GM12801 (cell line): ENCODE measurements around the gene ARHGAP40.

Experiments
- TF ChIP-seq, protein P1 (sequence below): IDR thresholded peaks from one replicate; pipeline ENCODE4 v1.5.1; 2011; ENCODE audit warnings: control low read depth; ENCODE audit not compliant: insufficient read length; ENCODE audit errors: extremely low read depth

Gene ARHGAP40

DNA sequence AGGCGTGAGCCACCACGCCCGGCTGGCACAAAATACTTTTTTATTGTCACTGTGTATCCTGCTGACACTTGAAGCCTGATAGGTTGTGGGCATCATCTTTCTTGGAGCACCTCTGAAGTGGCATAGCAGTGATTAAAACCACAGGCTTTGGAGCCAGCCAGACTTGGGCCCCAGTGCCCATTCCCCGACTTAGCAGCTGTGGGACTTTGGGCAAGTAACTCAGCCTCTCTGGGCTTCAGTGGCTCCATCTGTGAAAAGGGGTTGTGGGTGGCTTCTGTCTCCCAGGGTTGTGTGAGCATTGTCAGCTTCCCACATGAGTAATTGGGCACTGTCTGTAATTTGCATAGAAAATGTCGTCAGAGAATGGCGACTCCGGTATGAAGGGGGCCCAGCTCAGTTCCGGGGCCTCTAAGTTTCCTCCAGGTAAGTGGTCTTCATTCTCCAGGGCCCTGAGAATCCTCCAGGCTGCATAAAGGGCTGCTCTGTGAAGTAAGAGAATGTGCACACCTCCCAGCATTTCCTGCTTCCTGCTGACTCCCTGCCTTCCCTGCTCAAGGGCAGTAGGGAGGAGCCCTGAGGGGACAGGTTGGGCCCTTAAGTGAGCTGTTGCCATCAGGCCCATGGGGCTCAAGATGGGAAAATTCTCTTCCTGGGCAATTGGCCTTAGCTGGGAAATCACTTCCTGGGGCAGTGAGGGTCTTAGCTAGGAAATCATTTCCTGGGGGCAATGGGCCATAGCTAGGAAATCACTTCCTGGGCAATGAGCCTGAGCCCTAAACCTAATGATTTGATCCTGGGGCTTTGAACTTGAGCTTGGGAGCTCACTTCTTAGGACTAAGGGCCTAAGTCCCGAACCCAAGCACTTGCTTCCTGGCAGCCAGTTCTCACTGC lies 27.2 kb downstream of the ARHGAP40 start:
- TF ChIP-seq, protein P1, sequence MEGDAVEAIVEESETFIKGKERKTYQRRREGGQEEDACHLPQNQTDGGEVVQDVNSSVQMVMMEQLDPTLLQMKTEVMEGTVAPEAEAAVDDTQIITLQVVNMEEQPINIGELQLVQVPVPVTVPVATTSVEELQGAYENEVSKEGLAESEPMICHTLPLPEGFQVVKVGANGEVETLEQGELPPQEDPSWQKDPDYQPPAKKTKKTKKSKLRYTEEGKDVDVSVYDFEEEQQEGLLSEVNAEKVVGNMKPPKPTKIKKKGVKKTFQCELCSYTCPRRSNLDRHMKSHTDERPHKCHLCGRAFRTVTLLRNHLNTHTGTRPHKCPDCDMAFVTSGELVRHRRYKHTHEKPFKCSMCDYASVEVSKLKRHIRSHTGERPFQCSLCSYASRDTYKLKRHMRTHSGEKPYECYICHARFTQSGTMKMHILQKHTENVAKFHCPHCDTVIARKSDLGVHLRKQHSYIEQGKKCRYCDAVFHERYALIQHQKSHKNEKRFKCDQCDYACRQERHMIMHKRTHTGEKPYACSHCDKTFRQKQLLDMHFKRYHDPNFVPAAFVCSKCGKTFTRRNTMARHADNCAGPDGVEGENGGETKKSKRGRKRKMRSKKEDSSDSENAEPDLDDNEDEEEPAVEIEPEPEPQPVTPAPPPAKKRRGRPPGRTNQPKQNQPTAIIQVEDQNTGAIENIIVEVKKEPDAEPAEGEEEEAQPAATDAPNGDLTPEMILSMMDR = no peak

DNA sequence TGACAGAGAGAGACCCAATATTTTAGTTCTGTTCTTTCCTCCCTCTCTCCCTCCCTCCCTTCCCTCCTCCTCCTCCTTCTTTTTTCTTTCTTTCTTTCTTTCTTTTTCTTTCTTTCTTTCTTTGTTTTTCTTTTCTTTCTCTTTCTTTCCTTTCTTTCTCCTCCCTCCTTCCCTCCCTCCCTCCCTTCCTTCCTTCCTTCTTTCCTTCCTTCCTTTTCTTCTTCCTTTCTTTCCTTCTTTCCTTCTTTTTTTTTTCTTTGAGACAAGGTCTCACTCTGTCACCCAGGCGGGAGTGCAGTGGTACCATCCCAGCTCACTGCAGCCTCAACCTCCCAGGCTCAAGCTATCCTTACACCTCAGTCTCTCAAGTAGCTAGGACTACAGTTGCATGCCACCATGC lies 28.4 kb downstream of the ARHGAP40 start:
- TF ChIP-seq, protein P1 = no peak

DNA sequence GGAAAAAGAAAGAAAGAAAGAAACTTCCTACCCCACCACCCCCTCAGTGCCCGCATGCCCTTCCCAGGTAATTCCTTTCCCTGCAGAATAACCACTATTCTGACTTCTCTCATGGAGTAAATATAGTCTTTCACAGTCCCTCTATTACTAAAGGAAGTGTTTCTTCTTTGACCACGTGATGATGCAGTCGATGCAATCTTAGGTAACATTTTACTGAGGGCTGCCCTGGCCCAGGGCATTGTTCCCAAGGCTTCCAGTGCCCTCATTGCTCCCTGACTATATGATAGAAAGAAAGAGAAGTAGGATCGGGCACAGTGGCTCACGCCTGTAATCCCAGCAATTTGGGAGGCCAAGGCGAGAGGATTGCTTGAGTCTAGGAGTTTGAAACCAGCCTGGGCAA lies 29.1 kb downstream of the ARHGAP40 start:
- TF ChIP-seq, protein P1 = no peak

DNA sequence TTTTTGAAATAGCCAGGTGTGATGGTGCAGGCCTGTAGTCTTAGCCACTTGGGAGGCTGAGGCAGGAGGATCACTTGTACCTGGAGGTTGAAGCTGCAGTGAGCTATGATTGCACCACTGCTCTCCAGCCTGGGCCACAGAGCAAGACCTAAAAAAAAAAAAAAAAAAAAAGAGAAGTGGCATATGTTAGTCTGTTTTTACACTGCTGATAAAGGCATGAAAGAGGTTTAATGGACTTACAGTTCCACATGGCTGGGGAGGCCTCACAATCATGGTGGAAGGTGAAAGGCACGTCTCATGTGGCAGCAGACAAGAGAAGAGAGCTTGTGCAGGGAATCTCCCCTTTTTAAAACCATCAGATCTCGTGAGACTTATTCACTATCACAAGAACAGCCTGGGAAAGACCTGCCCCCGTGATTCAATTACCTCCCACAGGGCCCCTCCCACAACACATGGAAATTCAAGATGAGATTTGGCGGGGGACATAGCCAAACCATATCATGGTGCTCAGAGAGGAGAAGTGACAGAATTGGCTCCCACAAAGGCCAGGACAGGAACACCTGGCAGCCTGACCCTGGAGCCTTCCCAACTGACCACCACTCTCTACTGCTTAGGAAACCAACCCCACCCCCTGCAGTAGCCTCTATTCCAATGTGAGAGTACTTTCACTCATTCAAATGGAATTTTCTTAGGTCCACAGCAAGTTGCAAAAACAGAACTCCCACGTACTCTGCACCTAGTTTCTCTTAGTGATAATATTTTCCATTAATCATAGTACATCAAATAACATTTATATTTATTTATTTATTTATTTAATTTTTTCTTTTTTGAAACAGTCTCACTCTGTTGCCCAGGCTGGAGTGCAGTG lies 29.8 kb downstream of the ARHGAP40 start:
- TF ChIP-seq, protein P1 = no peak

DNA sequence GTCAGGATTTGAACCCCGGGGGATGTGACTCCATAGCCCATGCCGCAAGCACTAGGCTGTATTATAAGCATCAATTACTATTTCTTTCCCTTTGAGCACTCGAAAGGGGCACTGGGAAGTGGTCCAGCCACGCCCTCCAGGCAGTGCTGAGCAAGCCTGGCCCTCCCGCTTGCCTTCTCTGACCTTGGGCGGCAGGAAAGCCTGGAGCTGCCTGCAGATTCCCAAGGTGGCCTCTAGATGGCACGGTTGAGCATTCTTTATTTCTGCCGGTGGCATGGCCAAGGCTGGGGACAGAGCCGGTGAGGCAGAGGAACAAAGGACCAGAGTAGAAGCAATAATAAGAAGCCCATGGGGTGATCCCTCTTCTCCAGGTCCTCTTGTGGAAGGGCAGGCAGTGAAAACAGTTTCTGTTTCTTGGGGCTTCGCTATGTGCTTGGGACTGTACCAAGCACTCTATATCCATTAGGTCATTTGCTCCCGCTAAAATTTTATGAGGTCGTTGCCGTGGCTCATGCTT lies 32.0 kb downstream of the ARHGAP40 start:
- TF ChIP-seq, protein P1 = no peak

DNA sequence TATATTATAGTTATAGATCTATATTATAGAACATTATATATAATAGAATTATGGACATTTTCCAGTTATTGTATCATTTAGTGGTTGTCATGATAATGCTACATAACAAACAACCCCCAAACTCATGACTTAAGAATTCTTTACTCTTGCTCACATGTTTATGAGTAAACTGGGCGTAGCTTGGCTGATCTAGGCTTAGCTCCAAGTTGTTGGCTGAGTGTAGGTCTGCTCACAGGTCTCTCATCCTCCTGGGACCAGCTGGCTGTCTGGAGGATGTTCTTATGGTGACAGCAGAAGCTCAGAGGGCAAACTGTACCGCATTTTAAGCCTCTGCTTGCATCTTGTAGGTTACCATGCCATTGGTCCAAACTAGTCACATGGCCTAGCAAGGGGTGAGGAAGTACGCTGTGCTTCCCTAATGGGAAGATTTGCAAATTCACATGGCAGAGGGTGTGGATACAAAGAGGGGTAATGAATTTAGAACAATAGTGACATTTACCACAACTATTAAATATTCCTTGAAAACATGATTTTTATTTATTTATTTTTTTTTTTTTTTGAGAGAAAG lies 34.2 kb downstream of the ARHGAP40 start:
- TF ChIP-seq, protein P1 = no peak

DNA sequence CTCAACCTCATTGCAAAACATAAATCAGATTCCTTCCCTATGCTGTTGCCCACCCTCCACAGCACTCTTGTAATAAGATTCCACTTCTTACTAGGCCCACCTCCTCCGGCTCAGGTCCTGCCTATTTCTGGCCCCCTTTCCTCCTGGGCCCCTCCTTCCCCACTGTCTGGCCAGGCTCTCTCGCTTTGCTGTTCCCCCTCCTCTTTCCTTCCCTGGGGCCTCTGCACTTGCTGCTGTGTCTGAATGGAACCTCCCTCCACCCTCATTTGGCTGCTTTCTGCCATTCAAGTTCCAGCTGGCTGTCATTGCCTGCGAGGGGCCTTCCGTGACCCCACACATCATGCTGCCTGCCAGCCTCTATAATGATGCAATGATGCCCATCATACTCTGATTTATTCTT lies 38.9 kb downstream of the ARHGAP40 start:
- TF ChIP-seq, protein P1 = no peak
